AG04450 (cell line): ENCODE measurements around the gene DST. TPM values are rescaled to one million over a fixed set of nuclear protein-coding genes. Genes with fewer than 3 reads are reported as not detected.

Experiments used
- CTCF ChIA-PET: fragments of 300-600, 350-600 bp; formaldehyde crosslinking; extraction: SDS; loops from one replicate; lab custom pipeline; 2022; ENCODE audit warnings: antibody characterized with exemption, inconsistent platforms; lab: Charles Lee
- POLR2A ChIA-PET: fragments of 350-600 bp; formaldehyde crosslinking; extraction: SDS; loops from one replicate; lab custom pipeline; 2021; ENCODE audit warnings: antibody characterized with exemption, inconsistent platforms; lab: Yijun Ruan, JAX
- DNase-seq: peaks from one replicate; pipeline ENCODE4 v3.0.0-alpha.2; 2011; ENCODE audit warnings: low read depth, low spot score
- H3K27ac ChIP-seq: one replicate; pipeline ENCODE4 v1.5.1; 2012; ENCODE audit warnings: low read depth, low read length, control low read depth
- H3K27me3 ChIP-seq: one replicate; pipeline ENCODE4 v1.6.0; 2012; ENCODE audit warnings: low read length; ENCODE audit not compliant: control insufficient read depth, insufficient read depth
- H3K4me3 ChIP-seq: 2 replicates; pipeline ENCODE4 v1.5.1; 2011; ENCODE audit warnings: mild to moderate bottlenecking, low read depth, low read length, control low read depth
- H3K9me3 ChIP-seq: 2 replicates; pipeline ENCODE4 v1.5.1; 2012; ENCODE audit warnings: low read length; ENCODE audit not compliant: control insufficient read depth, insufficient read depth
- polyA plus RNA-seq: library from polyadenylated mRNA; depleted of rRNA; stranded (reverse); fragments of >200 nt; gene quantifications from 2 replicates; pipeline ENCODE4 v1.2.3, GENCODE V29; 2011
- TF ChIP-seq, protein P1 (sequence below): IDR thresholded peaks from 2 replicates; pipeline ENCODE4 v1.5.1; 2011; ENCODE audit warnings: low read depth, low read length, control low read depth, inconsistent platforms

DST gene
- polyA plus RNA-seq, 1 experiment = 163 TPM

DNA sequence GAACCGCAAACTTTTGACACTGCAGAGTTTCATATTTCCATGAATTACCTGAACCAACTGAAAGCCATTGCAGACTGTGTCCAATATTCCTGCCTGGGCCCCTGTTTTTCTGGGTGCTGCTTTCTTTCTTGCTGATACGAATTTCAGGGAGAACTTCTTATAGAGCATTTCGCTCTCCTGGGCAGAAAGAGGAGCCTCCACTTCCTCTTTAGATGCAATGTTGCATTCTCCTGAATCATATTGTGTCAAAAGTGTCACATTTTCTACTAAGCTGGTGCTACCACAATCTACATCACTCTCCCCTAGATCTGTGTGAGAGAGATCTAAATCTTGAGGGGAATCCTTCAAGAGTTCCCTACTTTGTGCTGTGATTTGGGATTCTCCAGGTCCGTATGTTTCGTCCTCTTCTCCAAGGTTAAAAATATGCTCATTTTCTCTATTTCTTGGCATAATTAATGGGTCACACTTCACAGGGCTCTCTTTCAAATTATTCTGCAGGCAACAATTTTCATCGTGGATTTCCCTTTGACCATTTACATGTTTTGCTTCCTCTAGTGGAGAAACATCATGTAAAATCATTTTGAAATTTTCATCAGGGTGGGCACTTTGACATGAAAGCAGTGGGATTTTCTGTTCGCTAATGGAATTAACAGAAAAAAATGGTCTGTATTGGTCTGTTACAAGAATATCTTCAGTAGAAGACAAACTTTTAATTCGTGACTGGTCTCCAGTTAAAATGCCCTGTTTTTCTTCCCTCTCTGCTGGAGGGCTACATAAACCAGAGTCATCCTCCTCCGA is 102.3 kb downstream of the DST start:
- peak overlapping the region; percentile 0 for H3K27ac ChIP-seq
- peak overlapping the region; percentile 68 for H3K4me3 ChIP-seq
- no peak for DNase-seq
- TF ChIP-seq, protein P1, sequence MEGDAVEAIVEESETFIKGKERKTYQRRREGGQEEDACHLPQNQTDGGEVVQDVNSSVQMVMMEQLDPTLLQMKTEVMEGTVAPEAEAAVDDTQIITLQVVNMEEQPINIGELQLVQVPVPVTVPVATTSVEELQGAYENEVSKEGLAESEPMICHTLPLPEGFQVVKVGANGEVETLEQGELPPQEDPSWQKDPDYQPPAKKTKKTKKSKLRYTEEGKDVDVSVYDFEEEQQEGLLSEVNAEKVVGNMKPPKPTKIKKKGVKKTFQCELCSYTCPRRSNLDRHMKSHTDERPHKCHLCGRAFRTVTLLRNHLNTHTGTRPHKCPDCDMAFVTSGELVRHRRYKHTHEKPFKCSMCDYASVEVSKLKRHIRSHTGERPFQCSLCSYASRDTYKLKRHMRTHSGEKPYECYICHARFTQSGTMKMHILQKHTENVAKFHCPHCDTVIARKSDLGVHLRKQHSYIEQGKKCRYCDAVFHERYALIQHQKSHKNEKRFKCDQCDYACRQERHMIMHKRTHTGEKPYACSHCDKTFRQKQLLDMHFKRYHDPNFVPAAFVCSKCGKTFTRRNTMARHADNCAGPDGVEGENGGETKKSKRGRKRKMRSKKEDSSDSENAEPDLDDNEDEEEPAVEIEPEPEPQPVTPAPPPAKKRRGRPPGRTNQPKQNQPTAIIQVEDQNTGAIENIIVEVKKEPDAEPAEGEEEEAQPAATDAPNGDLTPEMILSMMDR = peak; percentile 13; the same call in 1 of the 2 replicates
- H3K27me3 ChIP-seq = no peaks in the 10 kb centered on the region
- ChIA-PET POLR2A (interaction anchor here (1.0 kb wide), 1 partner anchor 39 kb away, joined by 3 read pairs; no protein-coding TSS in a partner anchor), CTCF (interaction anchor here (1.0 kb wide), 1 partner anchor 10 kb away, joined by 3 read pairs; no protein-coding TSS in a partner anchor)
- no peaks in the 10 kb centered on the region for H3K9me3 ChIP-seq

DNA sequence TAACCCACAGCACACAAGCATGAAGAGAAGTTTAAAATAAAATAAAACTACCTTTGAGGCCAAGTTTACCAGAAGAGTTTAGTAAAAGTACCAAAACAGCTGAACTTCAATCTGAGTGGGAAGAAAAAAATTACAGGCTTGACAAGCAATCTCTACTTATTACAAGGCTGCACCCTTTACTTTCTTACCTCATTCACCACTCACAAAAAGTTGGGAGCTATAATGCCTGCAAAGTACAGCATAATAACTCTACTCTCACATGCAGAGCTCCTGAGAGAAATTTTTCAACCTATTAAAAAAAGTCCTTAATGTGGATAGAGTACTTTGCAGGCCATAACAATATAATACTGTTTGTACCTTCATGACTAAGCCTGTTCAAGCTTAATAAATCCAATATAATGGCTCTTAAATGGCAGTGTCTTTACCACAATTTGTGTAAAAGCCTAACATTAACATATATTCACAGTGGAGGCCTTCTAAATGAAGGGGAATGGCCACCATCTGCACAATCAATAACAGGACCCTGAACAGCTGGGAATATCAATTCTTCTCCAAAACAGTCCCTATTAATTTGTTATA is 103.1 kb downstream of the DST start:
- DNase-seq = no peak
- Histone ChIP-seq H3K27ac (no peak overlapping the region), H3K4me3 (peak overlapping the region; percentile 68), H3K27me3 (no peaks in the 10 kb centered on the region), H3K9me3 (no peaks in the 10 kb centered on the region)
- TF ChIP-seq, protein P1 = no peak
- CTCF ChIA-PET = interaction anchor here (1.0 to 1.3 kb wide), 2 partner anchors 53 to 55 kb away, joined by 3 read pairs; no protein-coding TSS in a partner anchor
- POLR2A ChIA-PET = no interaction called here

DNA sequence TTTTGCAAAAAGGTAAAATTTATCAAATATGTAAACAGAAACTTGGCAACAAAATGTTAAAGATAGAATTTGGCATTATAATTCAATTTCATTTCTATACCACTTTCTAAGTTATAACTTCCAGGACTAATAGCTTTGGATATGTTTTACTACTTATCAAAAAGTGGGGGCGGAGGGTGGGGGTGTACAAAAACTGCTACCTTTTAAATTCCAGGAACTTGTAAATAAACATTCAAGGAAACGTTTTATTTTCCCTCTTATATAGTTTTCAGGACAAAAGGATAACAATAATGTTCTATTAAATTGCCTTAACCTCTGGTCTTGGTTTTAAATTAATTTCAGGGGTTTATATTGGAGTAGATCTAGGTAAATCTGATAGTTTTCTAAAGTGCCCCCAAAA is 103.8 kb downstream of the DST start:
- POLR2A ChIA-PET = no interaction called here
- H3K27me3 ChIP-seq = no peaks in the 10 kb centered on the region
- CTCF ChIA-PET = interaction anchor here (0.6 to 1.3 kb wide), 3 partner anchors 49 to 56 kb away, joined by 3 to 5 read pairs (median 3); no protein-coding TSS in a partner anchor
- H3K27ac ChIP-seq = no peak overlapping the region
- TF ChIP-seq, protein P1 = no peak
- DNase-seq = no peak
- H3K4me3 ChIP-seq = peak overlapping the region; percentile 68
- no peaks in the 10 kb centered on the region for H3K9me3 ChIP-seq

DNA sequence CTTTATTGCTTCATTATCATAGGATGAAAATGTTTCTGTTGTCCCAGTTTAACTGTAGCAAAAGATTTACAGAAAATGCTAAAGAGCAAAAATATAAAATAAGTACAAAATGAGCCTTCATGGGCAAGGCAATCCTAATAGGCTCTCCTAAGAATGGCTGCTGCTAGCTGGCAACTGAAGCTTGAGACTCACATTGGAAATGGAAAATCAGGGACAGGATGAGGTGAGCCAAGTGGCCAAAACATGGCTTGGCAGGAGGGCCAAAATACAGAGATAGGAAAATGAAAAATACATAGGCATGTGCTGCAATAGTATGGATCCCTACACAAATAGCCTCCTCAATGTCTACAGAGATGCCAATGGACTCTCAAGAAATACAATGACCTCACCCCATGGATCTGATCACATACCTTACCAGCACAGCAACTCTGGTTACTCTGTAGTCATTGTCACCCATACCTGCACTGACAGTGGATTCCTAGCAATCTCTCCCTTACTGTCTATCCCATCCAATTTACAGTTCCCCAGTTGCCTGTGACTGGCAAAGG is 105.4 kb downstream of the DST start:
- no peak overlapping the region for H3K27ac ChIP-seq
- H3K9me3 ChIP-seq = no peaks in the 10 kb centered on the region
- H3K4me3 ChIP-seq = peak overlapping the region; percentile 3; the same call in 1 of the 2 replicates
- ChIA-PET POLR2A (no interaction called here), CTCF (no interaction called here)
- TF ChIP-seq, protein P1 = no peak
- no peak for DNase-seq
- no peaks in the 10 kb centered on the region for H3K27me3 ChIP-seq
